ENCODE data around the gene ACR. TPM values are rescaled to one million over a fixed set of nuclear protein-coding genes. Genes with fewer than 3 reads are reported as not detected.
"Not testable (repeated sequence)": the region's sequence is repeated elsewhere in the genome, so short reads cannot be mapped to it uniquely, and the experiment has no call there.

ACR gene
- total RNA-seq, 2 experiments from 2014 or later: not detected

DNA sequence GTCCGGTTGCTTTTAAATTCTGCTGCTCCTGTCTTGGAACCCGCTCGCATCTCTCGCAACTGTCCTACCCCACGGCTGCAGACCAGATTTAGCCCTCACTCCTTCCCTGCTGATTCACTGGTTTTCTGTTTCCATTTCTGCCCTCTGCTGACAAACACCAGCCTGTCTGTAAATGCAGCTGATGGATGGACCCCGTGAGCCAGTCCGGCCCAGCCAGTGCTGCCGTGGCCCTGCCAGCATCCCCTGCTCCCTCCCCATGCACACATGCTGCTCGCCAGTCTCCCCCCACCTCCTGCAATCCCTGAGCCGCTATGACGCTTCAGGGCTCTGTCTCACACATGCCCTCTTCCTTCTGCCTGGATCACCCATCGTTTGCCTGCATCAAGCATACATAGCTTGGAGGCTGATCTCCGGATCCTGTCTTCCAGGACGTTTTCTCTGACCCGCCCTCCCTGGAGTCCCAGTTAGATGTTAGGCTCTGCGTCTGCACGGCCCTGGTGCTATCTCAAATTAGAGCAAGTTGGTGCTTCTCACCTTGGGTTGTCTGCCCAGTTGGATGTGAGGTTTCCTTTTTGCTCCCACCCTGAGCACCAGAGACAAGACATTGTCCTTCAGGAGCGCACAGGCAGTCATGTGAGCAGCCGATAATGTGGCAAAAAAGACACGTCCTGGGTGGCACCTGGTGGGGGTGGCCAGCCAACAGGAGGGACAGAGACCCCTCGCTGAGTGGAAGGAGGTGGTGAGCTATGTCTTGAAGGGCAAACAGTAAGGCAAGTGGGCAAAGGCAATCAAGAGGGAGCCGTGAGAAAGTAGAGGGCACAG lies 4.3 kb upstream of the ACR start:
- intact Hi-C loops (cut with micrococcal nuclease): no loop called here
- DNase-seq: no peak
- H3K27me3 Mint-ChIP-seq (ENCODE audit: low read depth): no peaks in the 10 kb centered on the region
- H3K9me3 Mint-ChIP-seq: no peaks in the 10 kb centered on the region
- CTCF ChIA-PET: interaction anchor here (0.5 kb wide), 1 partner anchor 412 kb away, joined by 3 read pairs; no protein-coding TSS in a partner anchor
- H3K4me3 Mint-ChIP-seq: no peak overlapping the region
- peaks cover 4% of the 10 kb centered on the region for H3K4me1 Mint-ChIP-seq (ENCODE audit: low read depth)
- no peak overlapping the region for H3K27ac Mint-ChIP-seq
- no peaks in the 10 kb centered on the region for H3K36me3 Mint-ChIP-seq (ENCODE audit: low read depth)

- Mint-ChIP-seq H3K36me3 (ENCODE audit: low read depth) (no peaks in the 10 kb centered on the region), H3K4me1 (ENCODE audit: low read depth) (peaks cover 4% of the 10 kb centered on the region), H3K4me3 (no peak overlapping the region), H3K27ac (no peak overlapping the region), H3K27me3 (ENCODE audit: low read depth) (no peaks in the 10 kb centered on the region), H3K9me3 (no peaks in the 10 kb centered on the region)
- DNase-seq: no peak
- CTCF ChIA-PET: interaction anchor here (0.6 kb wide), 1 partner anchor 11 kb away, joined by 4 read pairs; no protein-coding TSS in a partner anchor
- intact Hi-C loops (cut with micrococcal nuclease): no loop called here
Measured at GRCh38 chr22:50734343-50734771, 3.6 kb upstream of the ACR start.

GRCh38 chr22:50734986-50735738 lies 2.8 kb upstream of the ACR start:
- DNase-seq: no peak
- Mint-ChIP-seq H3K9me3 (no peaks in the 10 kb centered on the region), H3K4me1 (ENCODE audit: low read depth) (peaks cover 4% of the 10 kb centered on the region), H3K4me3 (no peak overlapping the region), H3K27ac (no peak overlapping the region), H3K36me3 (ENCODE audit: low read depth) (no peaks in the 10 kb centered on the region), H3K27me3 (ENCODE audit: low read depth) (no peaks in the 10 kb centered on the region)
- intact Hi-C loops (cut with micrococcal nuclease): no loop called here
- CTCF ChIA-PET: interaction anchor here (0.6 kb wide), 1 partner anchor 11 kb away, joined by 4 read pairs; no protein-coding TSS in a partner anchor

- CTCF ChIA-PET: no interaction called here
- intact Hi-C loops (cut with micrococcal nuclease): no loop called here
- Mint-ChIP-seq H3K9me3 (no peaks in the 10 kb centered on the region), H3K4me3 (no peak overlapping the region), H3K27me3 (ENCODE audit: low read depth) (no peaks in the 10 kb centered on the region), H3K27ac (no peak overlapping the region), H3K4me1 (ENCODE audit: low read depth) (peaks cover 4% of the 10 kb centered on the region), H3K36me3 (ENCODE audit: low read depth) (no peaks in the 10 kb centered on the region)
- DNase-seq: no peak
Measured at GRCh38 chr22:50735739-50736030, 2.3 kb upstream of the ACR start.

DNA sequence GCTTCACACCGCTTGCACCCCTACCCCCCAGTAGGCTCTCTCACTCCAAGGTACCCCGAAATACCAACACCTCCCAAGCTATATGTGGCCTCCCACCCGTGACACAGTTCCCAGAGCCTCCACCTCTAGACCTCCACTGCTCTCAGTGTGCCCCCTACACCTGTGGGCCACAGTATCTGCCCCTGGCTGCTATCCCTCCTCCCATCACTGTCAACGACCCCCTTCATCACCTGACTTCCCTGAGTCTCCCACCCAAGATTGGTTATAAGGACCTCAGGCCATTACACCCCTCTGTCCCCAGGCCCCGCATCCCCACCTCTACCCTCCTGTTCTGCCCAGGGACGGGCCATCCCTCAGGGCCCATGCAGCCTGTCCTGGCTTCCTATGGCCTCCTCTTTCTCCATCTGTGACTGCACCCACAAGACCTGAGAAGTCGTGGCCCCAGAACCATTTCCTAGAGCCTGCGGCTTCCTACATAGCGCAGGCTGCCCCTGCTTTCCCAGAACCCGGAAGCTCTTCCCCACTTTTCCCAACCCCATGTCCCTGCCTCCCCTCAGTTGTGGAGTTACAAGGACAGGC lies 734 bp downstream of the ACR start:
- no peak overlapping the region for H3K27ac Mint-ChIP-seq
- DNase-seq: no peak
- CTCF ChIA-PET: no interaction called here

GRCh38 chr22:50739279-50739691 lies 1.3 kb downstream of the ACR start:
- Mint-ChIP-seq H3K36me3 (ENCODE audit: low read depth) (no peaks in the 10 kb centered on the region), H3K4me3 (no peak overlapping the region), H3K4me1 (ENCODE audit: low read depth) (no peaks in the 10 kb centered on the region), H3K9me3 (no peaks in the 10 kb centered on the region), H3K27me3 (ENCODE audit: low read depth) (no peaks in the 10 kb centered on the region), H3K27ac (no peak overlapping the region)
- intact Hi-C loops (cut with micrococcal nuclease): no loop called here
- CTCF ChIA-PET: no interaction called here
- DNase-seq: no peak

More for the DNA sequence above, 734 bp downstream of the ACR start:
- Mint-ChIP-seq H3K4me3 (no peak overlapping the region), H3K9me3 (no peaks in the 10 kb centered on the region), H3K4me1 (ENCODE audit: low read depth) (no peaks in the 10 kb centered on the region), H3K27me3 (ENCODE audit: low read depth) (no peaks in the 10 kb centered on the region), H3K36me3 (ENCODE audit: low read depth) (no peaks in the 10 kb centered on the region)
- intact Hi-C loops (cut with micrococcal nuclease): no loop called here

- CTCF ChIA-PET: interaction anchor here (0.6 kb wide), 1 partner anchor 119 kb away, joined by 4 read pairs; no protein-coding TSS in a partner anchor
- H3K27ac Mint-ChIP-seq: no peak overlapping the region
- no peaks in the 10 kb centered on the region for H3K27me3 Mint-ChIP-seq (ENCODE audit: low read depth)
- no peak overlapping the region for H3K4me3 Mint-ChIP-seq
- DNase-seq: no peak
- no peaks in the 10 kb centered on the region for H3K4me1 Mint-ChIP-seq (ENCODE audit: low read depth)
- intact Hi-C loops (cut with micrococcal nuclease): no loop called here
- no peaks in the 10 kb centered on the region for H3K36me3 Mint-ChIP-seq (ENCODE audit: low read depth)
- no peaks in the 10 kb centered on the region for H3K9me3 Mint-ChIP-seq
Measured at GRCh38 chr22:50739894-50740293, 1.9 kb downstream of the ACR start.

- H3K36me3 Mint-ChIP-seq (ENCODE audit: low read depth); DNase-seq; H3K27ac Mint-ChIP-seq; H3K27me3 Mint-ChIP-seq (ENCODE audit: low read depth); H3K9me3 Mint-ChIP-seq; H3K4me3 Mint-ChIP-seq; intact Hi-C loops (cut with micrococcal nuclease); H3K4me1 Mint-ChIP-seq (ENCODE audit: low read depth): not testable (repeated sequence)
- CTCF ChIA-PET: interaction anchor here (0.6 kb wide), 1 partner anchor 120 kb away, joined by 4 read pairs; no protein-coding TSS in a partner anchor
Measured at GRCh38 chr22:50740714-50741113, 2.7 kb downstream of the ACR start.

DNA sequence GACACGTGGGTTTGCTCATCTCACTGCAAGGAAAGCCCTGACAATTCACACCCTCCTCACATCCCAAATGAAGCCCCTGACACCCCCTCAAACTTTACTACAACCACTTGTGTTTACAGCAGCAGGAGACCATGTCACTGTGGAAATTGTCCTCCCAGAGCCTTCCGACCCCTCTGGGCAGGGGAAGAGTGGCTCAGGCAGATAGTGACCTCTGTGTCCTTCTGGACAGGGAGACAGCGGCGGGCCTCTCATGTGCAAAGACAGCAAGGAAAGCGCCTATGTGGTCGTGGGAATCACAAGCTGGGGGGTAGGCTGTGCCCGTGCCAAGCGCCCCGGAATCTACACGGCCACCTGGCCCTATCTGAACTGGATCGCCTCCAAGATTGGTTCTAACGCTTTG lies 6.4 kb downstream of the ACR start:
- H3K36me3 Mint-ChIP-seq (ENCODE audit: low read depth); DNase-seq; H3K9me3 Mint-ChIP-seq; H3K27me3 Mint-ChIP-seq (ENCODE audit: low read depth); H3K4me1 Mint-ChIP-seq (ENCODE audit: low read depth); H3K27ac Mint-ChIP-seq; intact Hi-C loops (cut with micrococcal nuclease); CTCF ChIA-PET; H3K4me3 Mint-ChIP-seq: not testable (repeated sequence)

DNA sequence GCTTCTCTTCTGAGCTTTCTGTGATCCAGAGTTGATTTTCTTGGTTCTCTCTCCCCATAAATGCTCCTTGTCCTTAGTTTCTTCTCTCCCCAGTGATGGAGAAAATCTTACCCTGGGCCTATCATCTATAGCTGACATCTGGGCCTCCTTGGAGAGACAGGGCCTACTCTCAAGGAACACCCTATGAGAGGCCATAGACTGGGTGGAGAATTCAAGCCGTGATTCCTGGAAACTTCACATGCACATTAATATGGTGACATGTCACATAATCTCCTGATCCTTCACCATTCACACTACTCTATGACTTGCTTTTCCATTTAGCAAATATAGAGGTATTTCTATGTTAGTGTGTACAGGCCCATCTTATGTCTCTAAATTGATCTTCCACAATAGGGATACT lies 9.5 kb downstream of the ACR start:
- intact Hi-C loops (cut with micrococcal nuclease); H3K36me3 Mint-ChIP-seq (ENCODE audit: low read depth); H3K27ac Mint-ChIP-seq; CTCF ChIA-PET; H3K27me3 Mint-ChIP-seq (ENCODE audit: low read depth); DNase-seq; H3K9me3 Mint-ChIP-seq; H3K4me3 Mint-ChIP-seq; H3K4me1 Mint-ChIP-seq (ENCODE audit: low read depth): not testable (repeated sequence)

GRCh38 chr22:50748630-50749029 lies 10.6 kb downstream of the ACR start:
- H3K36me3 Mint-ChIP-seq (ENCODE audit: low read depth); H3K27ac Mint-ChIP-seq; CTCF ChIA-PET; H3K4me1 Mint-ChIP-seq (ENCODE audit: low read depth); DNase-seq; H3K27me3 Mint-ChIP-seq (ENCODE audit: low read depth); intact Hi-C loops (cut with micrococcal nuclease); H3K9me3 Mint-ChIP-seq; H3K4me3 Mint-ChIP-seq: not testable (repeated sequence)

- H3K4me1 Mint-ChIP-seq (ENCODE audit: low read depth); H3K27me3 Mint-ChIP-seq (ENCODE audit: low read depth); H3K36me3 Mint-ChIP-seq (ENCODE audit: low read depth); CTCF ChIA-PET; H3K4me3 Mint-ChIP-seq; intact Hi-C loops (cut with micrococcal nuclease); DNase-seq; H3K27ac Mint-ChIP-seq; H3K9me3 Mint-ChIP-seq: not testable (repeated sequence)
Measured at GRCh38 chr22:50749302-50750074, 11.5 kb downstream of the ACR start.

Measured in activated naive CD4-positive, alpha-beta T cell treated with anti-CD3 and anti-CD28 coated beads for 36 hours (primary cell).